DMS53 (cell line): ENCODE results near the gene HPSE2.

Source experiments
- DNase-seq: peaks from one replicate; lab custom pipeline; 2025; lab: John Stamatoyannopoulos, UW

The HPSE2 gene

DNA sequence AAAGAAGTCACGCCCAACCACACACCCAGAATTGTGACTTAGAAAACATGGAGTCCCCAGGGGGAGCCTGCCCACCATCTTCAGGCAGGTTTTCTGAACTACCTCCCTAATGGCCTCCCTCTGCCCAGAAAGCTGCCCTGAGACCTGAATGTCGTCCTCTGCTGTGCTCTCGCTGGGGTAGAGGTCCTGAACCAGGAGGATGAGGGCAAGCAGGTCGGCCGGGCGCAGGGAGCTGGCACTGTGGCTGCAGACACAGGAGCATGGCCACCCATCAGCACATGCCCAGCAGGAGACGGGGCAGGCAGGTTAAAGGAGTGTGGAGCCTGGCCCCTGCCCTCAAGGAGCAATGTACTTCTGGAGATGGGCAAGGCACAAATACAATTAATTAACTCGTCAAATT, 805.2 kb downstream of the HPSE2 start:
- no peak for DNase-seq

DNA sequence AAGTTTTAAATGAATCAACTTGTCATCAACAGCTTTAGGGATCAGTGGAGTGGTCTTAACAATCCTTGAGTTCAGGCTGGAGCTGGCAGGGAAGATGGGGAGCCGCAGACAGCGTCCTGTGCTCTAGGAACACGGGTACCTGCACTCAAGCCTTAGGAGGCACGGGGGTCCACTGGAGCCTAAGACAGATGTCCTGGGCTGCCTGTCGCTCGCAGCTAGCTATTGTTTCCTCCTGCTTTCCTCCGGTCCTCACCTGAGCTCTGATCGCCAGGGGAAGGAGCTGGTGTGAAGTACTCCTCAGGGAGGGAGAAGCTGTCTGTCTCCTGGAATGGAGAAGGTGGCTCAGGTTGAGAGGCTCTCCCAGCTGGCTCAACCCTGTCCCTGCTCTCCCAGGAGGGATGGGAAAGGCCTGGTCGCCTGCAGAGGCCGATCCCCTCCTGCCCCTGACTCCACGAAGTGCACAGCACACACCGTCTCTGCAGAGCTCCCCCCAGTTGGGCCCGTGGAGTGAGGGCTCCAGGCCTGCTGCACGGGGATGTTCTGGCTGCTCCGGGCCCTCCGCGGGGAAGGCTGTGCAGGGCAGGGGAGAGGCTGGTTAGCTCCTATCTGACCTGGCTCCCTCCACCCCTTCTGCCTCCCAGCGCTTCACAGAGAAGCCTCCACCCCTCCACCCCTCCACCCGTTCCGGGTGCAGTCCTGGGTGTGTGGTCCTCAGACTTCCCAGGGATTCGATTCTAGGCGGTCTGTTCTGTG, 806.2 kb downstream of the HPSE2 start:
- no peak for DNase-seq

DNA sequence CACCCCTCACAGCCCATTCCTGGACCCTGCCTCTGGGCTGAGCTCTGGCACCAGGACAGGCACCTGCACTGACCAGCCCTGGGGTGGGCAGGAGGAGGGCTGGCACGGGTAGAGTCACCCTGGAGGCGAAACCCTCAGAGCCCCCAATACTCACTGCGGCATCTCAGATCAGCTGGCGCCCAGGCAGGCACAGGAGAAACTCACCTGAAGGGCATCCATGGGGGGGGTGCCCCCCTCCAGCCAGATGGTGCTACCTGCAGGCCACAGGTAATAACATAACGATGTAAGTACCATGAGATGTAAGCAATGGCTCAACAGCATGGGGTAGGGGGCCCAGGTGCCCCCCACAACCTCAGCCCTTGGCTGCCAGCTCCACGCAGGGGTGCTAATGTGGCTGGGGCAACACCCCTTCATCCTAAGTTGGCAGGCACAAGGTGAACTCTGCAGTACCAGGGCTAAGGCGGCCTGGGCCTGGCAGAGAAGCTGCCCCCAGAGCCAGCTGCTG, 808.6 kb downstream of the HPSE2 start:
- no peak for DNase-seq

DNA sequence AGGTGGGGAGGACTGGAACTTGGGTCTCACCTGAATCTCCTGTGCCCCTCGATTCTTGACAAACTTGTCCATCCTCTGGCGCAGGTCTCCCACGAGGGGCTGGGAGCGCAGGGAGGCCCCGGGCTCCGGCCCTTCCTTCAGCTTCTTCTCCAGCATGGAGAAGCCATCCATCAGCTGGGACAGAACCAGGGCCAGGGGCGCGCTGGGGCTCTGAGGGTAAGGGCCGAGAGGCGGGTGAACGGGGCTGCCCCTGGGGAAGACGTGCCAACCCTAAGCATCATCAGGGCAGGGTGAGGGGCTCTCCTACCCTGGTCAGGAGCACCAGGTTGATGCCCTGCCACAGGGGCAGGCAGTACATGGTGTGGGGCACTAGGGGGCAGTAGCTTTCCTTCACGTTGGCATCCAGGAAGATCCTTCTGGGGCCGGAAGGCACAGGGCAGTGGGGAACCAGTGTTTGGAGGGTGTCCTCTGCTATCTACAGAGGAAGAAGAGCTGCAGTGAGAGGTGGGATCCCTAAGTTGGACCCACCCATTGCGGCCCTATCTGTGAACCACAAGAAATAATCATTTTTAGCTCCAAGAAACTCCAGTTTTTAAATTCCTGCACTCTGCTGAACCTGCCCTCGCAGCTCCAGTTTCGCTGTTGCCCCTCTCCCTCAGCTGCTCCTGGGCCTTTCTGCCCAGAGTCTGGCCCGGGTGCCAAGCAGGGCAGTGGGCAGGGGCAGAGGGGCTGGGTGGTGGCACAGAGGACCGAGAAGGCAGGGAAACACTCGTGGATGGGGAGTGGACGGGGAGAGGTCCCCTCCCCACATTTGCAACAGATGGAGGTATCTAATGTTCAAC, 809.9 kb downstream of the HPSE2 start:
- peak; percentile 73 for DNase-seq

- DNase-seq: no peak
Measured at GRCh38 chr10:98424295-98425254, 811.1 kb downstream of the HPSE2 start.

- DNase-seq: peak; percentile 34
Measured at GRCh38 chr10:98423691-98424120, 811.9 kb downstream of the HPSE2 start.

DNA sequence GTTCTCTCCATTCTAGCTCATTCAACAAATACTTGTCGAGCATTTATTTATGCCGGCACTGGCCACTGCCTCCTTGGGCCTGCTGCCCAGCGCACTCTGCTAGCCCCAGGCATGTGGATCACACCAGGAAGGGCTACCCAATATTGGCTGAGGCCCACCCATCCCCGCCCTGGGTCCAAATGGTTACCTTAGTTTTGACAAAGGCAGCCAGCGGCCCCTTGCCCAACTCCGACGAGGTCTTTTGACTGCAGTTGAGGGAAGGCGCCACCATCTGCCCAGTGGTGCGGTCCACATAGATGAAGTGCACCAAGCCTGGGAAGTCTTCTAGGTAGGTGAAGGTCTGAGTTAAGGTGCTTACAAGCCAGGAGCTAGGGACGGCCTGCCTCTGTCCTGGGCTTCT, 813.5 kb downstream of the HPSE2 start:
- DNase-seq: no peak

GRCh38 chr10:98420786-98421185, 814.9 kb downstream of the HPSE2 start:
- DNase-seq: no peak

GRCh38 chr10:98419469-98420261, 816.0 kb downstream of the HPSE2 start:
- no peak for DNase-seq

DNA sequence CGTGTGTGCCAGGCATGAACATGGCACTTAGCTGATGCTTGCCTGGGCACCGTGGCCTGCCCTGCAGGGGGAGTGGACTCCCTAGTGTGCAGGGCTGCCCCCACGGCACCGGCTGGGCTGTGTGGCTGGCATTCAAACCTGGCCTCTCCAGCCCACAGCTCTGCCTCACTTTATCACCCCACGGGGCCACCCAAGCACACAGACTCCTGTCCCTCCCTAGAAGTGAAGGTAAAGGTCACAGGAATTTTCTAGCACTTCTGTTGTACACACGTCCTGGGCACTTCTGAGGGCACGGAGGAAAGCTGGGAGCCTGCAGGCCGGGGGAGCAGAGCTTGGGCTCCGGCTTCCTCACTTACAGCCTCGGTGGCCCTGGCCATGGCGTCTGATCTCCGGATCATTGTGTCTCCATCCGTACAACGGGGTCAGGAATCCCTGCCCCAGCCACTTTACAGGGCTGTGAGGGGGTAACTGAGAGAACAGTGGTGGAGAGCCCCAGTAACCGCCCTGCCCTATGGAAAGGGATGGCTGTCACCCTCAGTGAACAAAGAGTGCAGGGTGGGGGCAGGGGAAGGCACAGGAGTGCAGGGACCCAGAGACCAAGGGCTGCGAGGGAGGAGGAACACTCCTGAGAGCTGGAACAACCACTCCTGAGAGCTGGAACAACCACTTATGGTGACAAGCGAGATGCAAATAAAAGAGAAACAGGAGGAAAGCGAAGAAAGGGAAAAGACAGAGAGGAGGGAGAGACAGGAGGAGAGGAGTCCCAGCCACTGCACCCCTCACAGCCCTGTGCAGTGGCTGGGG, 816.8 kb downstream of the HPSE2 start:
- DNase-seq: no peak

DNA sequence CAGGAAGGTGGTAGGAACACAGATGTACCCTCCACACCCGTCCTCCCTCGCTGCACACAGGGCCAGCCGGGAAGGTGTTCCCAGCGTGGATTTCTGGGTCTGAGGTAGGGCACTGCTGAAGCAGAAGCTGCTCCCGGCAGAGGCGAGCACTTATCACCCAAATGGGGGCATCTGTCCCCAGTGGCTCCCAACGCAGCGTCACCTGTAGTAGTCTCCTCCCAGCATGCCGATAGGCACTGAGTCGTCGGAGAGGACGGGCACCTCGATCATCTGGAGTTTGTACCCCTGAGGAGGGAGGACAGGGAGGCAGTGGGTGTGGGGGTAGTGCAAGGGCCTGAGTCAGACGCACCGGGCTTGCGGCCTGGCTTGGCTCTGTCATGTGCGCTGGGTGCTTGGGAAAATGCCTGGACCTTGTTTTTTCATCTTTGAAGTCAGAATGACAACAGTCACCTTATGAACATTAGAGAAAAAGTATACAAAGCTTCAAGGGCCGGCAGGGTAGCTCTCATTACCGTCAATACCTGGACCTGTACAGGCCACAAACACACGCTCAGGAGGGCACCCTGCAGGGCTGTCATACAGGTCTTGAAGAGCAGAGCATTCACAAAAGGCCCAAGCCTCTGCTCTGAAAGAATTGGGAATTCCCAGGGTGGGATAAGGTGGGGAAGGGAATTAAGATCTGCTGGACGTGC, 817.5 kb downstream of the HPSE2 start:
- DNase-seq: no peak

DNA sequence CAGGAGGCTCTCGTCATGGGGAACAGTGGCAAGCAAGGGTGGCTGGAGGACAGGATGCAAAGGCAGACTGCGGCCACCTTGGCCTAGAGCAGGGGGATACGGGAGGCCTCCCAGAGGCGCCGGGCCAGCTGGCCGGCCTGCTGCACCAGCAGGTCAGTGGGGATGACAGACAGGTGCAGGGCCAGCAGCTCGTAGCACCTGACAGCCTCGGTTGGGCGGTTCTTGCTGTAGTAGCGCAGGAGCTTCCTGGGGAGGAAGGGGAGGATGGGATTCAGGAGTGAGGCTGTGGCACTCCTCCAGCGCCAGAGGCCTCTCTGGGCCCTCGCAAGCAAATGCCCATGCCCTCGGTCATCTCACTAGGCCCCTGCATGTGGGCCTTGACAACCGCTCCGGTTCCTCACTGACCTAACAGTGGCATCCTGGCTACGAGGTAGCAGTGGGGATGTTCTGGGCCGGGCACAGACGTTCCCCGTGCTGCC, 818.1 kb downstream of the HPSE2 start:
- DNase-seq: no peak

DNA sequence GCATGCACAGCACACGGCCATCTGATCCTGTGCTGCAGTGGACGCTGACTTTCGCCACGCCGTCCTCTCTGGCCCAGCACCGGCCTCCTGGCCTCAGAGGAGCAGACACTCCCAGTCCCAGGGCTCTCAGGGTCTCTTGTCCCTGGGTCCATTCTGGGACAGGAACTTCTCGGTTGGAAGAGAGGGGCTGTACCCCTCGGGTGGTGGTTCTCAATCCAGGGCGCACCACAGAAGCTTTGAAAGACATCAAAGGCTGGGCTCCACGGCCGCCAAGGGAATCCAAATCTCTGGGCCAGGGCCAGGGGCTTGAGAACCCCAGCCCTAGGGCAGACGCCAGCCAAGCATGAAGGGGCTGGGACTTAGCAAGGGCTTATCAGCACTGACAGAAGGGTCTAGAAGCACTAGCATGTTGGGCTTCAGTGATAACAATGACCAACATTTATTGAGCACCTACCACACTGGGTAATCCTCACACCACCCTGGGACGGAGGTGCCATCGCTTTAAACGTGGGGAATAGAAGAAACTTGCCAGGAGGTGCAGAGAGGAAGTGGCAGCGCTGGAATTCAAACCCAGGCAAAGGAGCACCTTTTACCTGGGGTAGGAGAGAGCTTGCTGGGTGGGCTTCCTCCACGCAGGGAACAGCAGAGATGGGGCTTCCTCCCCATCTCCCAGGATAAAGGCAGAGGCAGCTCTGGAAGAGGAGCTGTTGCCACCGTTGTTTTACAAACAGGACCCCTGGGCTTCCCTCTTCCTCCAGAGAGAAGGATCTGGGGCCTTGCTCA, 818.9 kb downstream of the HPSE2 start:
- no peak for DNase-seq

DNA sequence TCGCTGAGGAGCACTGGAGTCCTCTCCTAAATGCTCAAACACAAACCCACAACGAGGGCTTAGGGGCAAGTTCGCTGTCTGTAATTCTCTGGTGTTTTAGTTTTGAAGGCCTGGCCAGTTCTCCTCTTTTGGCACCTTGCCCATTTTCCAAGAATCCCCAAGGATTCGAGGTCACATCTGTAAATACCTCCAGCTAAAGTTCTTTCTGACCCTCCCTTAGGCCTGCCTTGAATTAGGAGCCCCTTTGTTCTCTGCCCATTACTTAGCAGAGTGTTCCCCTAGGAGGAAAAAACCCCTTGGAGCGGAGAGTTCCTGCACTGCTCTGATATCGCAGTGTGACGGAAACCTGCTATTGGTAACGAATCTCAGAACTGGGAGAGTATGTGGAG, 819.9 kb downstream of the HPSE2 start:
- DNase-seq: no peak

GRCh38 chr10:98414932-98415730, 820.5 kb downstream of the HPSE2 start, which contains the start of gene PYROXD2:
Gene PYROXD2 (minus strand): TSS chr10:98415182. CDS start chr10:98415135, 47 bp downstream.
- peak; percentile 93 for DNase-seq

DNA sequence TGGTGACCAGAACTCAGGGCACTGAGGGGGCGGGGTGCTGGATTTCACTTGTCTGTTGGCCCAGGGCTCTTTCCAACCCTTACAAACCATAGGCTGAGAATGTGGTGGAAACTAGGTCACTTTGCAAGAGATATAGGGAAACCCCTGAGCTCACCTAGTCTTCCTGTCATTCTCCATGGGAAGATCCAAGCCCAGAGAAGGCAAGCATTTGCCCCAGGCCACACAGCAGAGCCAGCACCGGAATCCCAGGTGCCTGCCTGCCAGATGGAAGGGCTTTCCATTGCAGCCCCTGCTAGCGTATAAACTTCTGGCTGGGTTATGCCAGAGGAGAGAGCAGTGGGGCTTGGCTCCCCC, 821.1 kb downstream of the HPSE2 start:
- DNase-seq: no peak

GRCh38 chr10:98411768-98412167, 823.9 kb downstream of the HPSE2 start:
- no peak for DNase-seq

- DNase-seq: no peak
Measured at GRCh38 chr10:98411166-98411565, 824.5 kb downstream of the HPSE2 start.
